HG02610 (cell line): ENCODE data around the gene DGCR8.
"Not testable (repeated sequence)": the region's sequence is repeated elsewhere in the genome, so short reads cannot be mapped to it uniquely, and the experiment has no call there.

ENCODE experiments used
- ATAC-seq: cut with Tn5 transposase; IDR thresholded peaks from one replicate; pipeline ENCODE4 v1.9.1; 2021; ENCODE audit warnings: mild to moderate bottlenecking, moderate library complexity; ENCODE audit not compliant: unreplicated experiment

The DGCR8 gene

GRCh38 chr22:20149257-20150250, 69.5 kb downstream of the DGCR8 start:
- no peak for ATAC-seq

GRCh38 chr22:20150381-20151275, 70.6 kb downstream of the DGCR8 start, which contains the start of gene CCDC188:
Gene CCDC188, minus strand, starts transcription at chr22:20151055. Its CDS starts 69 bp downstream, at chr22:20150986.
- ATAC-seq = no peak

- ATAC-seq = no peak
Measured at GRCh38 chr22:20151276-20151588, 71.2 kb downstream of the DGCR8 start.

- no peak for ATAC-seq
Measured at GRCh38 chr22:20152464-20152890, 72.4 kb downstream of the DGCR8 start.

GRCh38 chr22:20153945-20154344, 73.9 kb downstream of the DGCR8 start:
- no peak for ATAC-seq

- no peak for ATAC-seq
Measured at GRCh38 chr22:20154602-20155187, 74.7 kb downstream of the DGCR8 start.

GRCh38 chr22:20155330-20156041, 75.4 kb downstream of the DGCR8 start:
- no peak for ATAC-seq

GRCh38 chr22:20156042-20156389, 76.0 kb downstream of the DGCR8 start:
- ATAC-seq = no peak

- ATAC-seq = no peak
Measured at GRCh38 chr22:20156611-20157429, 76.8 kb downstream of the DGCR8 start.

- no peak for ATAC-seq
Measured at GRCh38 chr22:20157430-20158183, 77.6 kb downstream of the DGCR8 start.

- no peak for ATAC-seq
Measured at GRCh38 chr22:20158391-20159036, 78.5 kb downstream of the DGCR8 start.

- ATAC-seq = no peak
Measured at GRCh38 chr22:20159076-20159475, 79.0 kb downstream of the DGCR8 start.

- ATAC-seq = not testable (repeated sequence)
Measured at GRCh38 chr22:20159531-20159930, 79.5 kb downstream of the DGCR8 start.

- no peak for ATAC-seq
Measured at GRCh38 chr22:20160041-20160440, 80.0 kb downstream of the DGCR8 start.
